Neural cell (in vitro differentiated cells): ENCODE measurements around the gene DMRT2.

Source experiments
- CTCF ChIP-seq: fragments of 450-650 bp; IDR thresholded peaks from 2 replicates; pipeline ENCODE4 v1.5.1; 2014; ENCODE audit warnings: antibody characterized with exemption, mild to moderate bottlenecking, moderate library complexity; ENCODE audit not compliant: poor library complexity, severe bottlenecking
- EZH2 ChIP-seq: fragments of 200-600, 300-800 bp; shearing (Covaris generic), sonication (generic); IDR thresholded peaks from 2 replicates; pipeline ENCODE4 v1.6.1; 2014; ENCODE audit warnings: antibody characterized with exemption, low read length, borderline replicate concordance, mild to moderate bottlenecking; ENCODE audit not compliant: insufficient read depth, poor library complexity, severe bottlenecking
- MXI1 ChIP-seq: fragments of 450-650 bp; conservative IDR thresholded peaks from 2 replicates; pipeline ENCODE4 v1.6.1; 2014; ENCODE audit warnings: antibody characterized with exemption, mild to moderate bottlenecking; ENCODE audit not compliant: poor library complexity, severe bottlenecking
- POLR2AphosphoS5 ChIP-seq: IDR thresholded peaks from 2 replicates; pipeline ENCODE4 v1.6.1; 2012
- RAD21 ChIP-seq: fragments of 450-650 bp; conservative IDR thresholded peaks from 2 replicates; pipeline ENCODE4 v1.6.1; 2014; ENCODE audit warnings: antibody characterized with exemption, mild to moderate bottlenecking, moderate library complexity
- REST ChIP-seq: IDR thresholded peaks from 2 replicates; pipeline ENCODE4 v1.6.1; 2012; ENCODE audit warnings: borderline replicate concordance

GRCh38 chr9:1024112-1024511, 26.0 kb upstream of the DMRT2 start:
- no peak for TF ChIP-seq CTCF
- TF ChIP-seq POLR2AphosphoS5, result no peak
- TF ChIP-seq RAD21, result no peak
- no peak for TF ChIP-seq REST
- no peak for TF ChIP-seq EZH2
- no peak for TF ChIP-seq MXI1
